ENCODE results near the gene TUBB1. TPM values are rescaled to one million over a fixed set of nuclear protein-coding genes. Genes with fewer than 3 reads are reported as not detected.

TUBB1 gene
- total and polyA plus RNA-seq, 2 of the 4 experiments (the other 2 are of a cell fraction): not detected

- no peak overlapping the region for H3K27ac ChIP-seq (ENCODE audit: insufficient read depth, low read length)
- H3K9me3 ChIP-seq (ENCODE audit: control insufficient read depth, insufficient read depth, low read length): peaks cover 7% of the 10 kb centered on the region
- no peak overlapping the region for H2BK5ac ChIP-seq (ENCODE audit: low read depth, low read length, poor library complexity, severe bottlenecking)
- dilution Hi-C loops (cut with HindIII; ENCODE audit: low sequenced_read_pairs, unreplicated experiment) (no loop called here), intact Hi-C loops (cut with micrococcal nuclease) (no loop called here), in situ Hi-C loops (cut with MboI; ENCODE audit: low sequenced_read_pairs) (no loop called here)
- no peak overlapping the region for H4K91ac ChIP-seq (ENCODE audit: insufficient read depth, low read depth, low read length)
- 100% methylated on average over 1 of the region's 3 CpGs; no CpG with 5 or more reads in 1 of the 2 experiments for WGBS, 2 experiments (ENCODE audit: extremely low coverage in 2 of 2, insufficient read length in 1 of 2)
- no peak overlapping the region for H4K5ac ChIP-seq (ENCODE audit: low read depth, low read length)
- H3K14ac ChIP-seq (replicated peaks; ENCODE audit: low read depth, low read length): no peak overlapping the region
- TF ChIP-seq CHD1 (IDR thresholded peaks at IDR 0.05; ENCODE audit: low read depth, low read length): no peak
- no peak for TF ChIP-seq CTCF (conservative IDR thresholded peaks at IDR 0.05; ENCODE audit: low read depth, low read length)
- TF ChIP-seq FOS (IDR thresholded peaks at IDR 0.05; ENCODE audit: low read depth, low read length): no peak
- TF ChIP-seq RAD21 (IDR thresholded peaks at IDR 0.05; ENCODE audit: low read length): no peak
- no peak for TF ChIP-seq SMC3 (IDR thresholded peaks at IDR 0.05; ENCODE audit: low read depth, low read length)
- TF ChIP-seq MXI1 (IDR thresholded peaks at IDR 0.05; ENCODE audit: borderline replicate concordance, low read depth, low read length): no peak
- TF ChIP-seq MAZ (IDR thresholded peaks at IDR 0.05; ENCODE audit: borderline replicate concordance, low read depth, low read length): no peak
- no peak for TF ChIP-seq ELK1 (IDR thresholded peaks at IDR 0.05; ENCODE audit: borderline replicate concordance, low read depth, low read length)
- TF ChIP-seq BHLHE40 (IDR thresholded peaks at IDR 0.05; ENCODE audit: low read depth, low read length): no peak
- H3K4me2 ChIP-seq (ENCODE audit: low read depth, low read length): no peak overlapping the region
- no peak overlapping the region for H3K9ac ChIP-seq (ENCODE audit: low read depth, low read length)
- H3K18ac ChIP-seq (ENCODE audit: low read depth, low read length): no peak overlapping the region
- POLR2A ChIA-PET (ENCODE audit: unreplicated experiment): no interaction called here
- H3K36me3 ChIP-seq (ENCODE audit: control insufficient read depth, insufficient read depth, low read length): no peaks in the 10 kb centered on the region
- CTCF ChIA-PET: no interaction called here
- no peaks in the 10 kb centered on the region for H3K79me1 ChIP-seq (ENCODE audit: low read depth in 1 of 2, low read length in 2 of 2)
- no peaks in the 10 kb centered on the region for H4K20me1 ChIP-seq (ENCODE audit: insufficient read depth, low read length)
- BruUV-seq (replicated peaks): no TSS peak
- no peak overlapping the region for H2BK15ac ChIP-seq (ENCODE audit: low read depth, low read length)
- H3K4me3 ChIP-seq (ENCODE audit: insufficient read depth, low read depth, low read length): no peak overlapping the region
- H2BK20ac ChIP-seq (ENCODE audit: low read depth, low read length): no peak overlapping the region
- H3K4ac ChIP-seq (ENCODE audit: low read depth, low read length): no peak overlapping the region
- H2AK5ac ChIP-seq (ENCODE audit: low read depth, low read length): no peak overlapping the region
- no peak overlapping the region for H2AK9ac ChIP-seq (replicated peaks; ENCODE audit: low read depth, low read length, poor library complexity)
- DNase-seq (peak; percentile 6), ATAC-seq (ENCODE audit: low read depth) (no peak)
- H3K9me1 ChIP-seq (ENCODE audit: insufficient read depth, low read length): no peaks in the 10 kb centered on the region
- no peak overlapping the region for H4K8ac ChIP-seq (ENCODE audit: low read depth in 2 of 2, low read length in 2 of 2)
- H2BK120ac ChIP-seq (ENCODE audit: low read depth, low read length): no peak overlapping the region
- H2AFZ ChIP-seq (replicated peaks; ENCODE audit: low read length, poor library complexity): no peak overlapping the region
- no peak overlapping the region for H3K23ac ChIP-seq (ENCODE audit: low read depth, low read length)
- peaks cover 4% of the 10 kb centered on the region for H3K27me3 ChIP-seq (ENCODE audit: control insufficient read depth, insufficient read depth, low read length)
- H3K56ac ChIP-seq (ENCODE audit: extremely low read depth, insufficient read depth, low read length): no peak overlapping the region
- H3K4me1 ChIP-seq (ENCODE audit: control insufficient read depth, insufficient read depth, low read length): no peaks in the 10 kb centered on the region
Measured at GRCh38 chr20:58976061-58976730, 43.0 kb upstream of the TUBB1 start.

All from IMR-90 (cell line).